RWPE2 (cell line): ENCODE data around the gene GADL1.

Source experiments
- ATAC-seq: fragments of 200-7000 bp; cut with Tn5 transposase; 3 replicates; pipeline ENCODE4 v1.9.1; 2021; ENCODE audit warnings: low read depth
- DNase-seq: peaks from one replicate; pipeline ENCODE4 v3.0.0-alpha.2; 2020; ENCODE audit warnings: low spot score
- H3K27ac ChIP-seq: fragments of 450-650 bp; 2 replicates; pipeline ENCODE4 v1.5.1; 2017; ENCODE audit warnings: mild to moderate bottlenecking; ENCODE audit not compliant: poor library complexity, severe bottlenecking
- H3K27me3 ChIP-seq: fragments of 250-450 bp; sonication (Bioruptor Pico); 2 replicates; pipeline ENCODE4 v1.5.1; 2021; ENCODE audit warnings: mild to moderate bottlenecking, moderate library complexity; ENCODE audit not compliant: insufficient read depth, poor library complexity, severe bottlenecking
- H3K36me3 ChIP-seq: fragments of 250-450 bp; sonication (Bioruptor Pico); 2 replicates; pipeline ENCODE4 v1.5.1; 2020; ENCODE audit warnings: low read depth, mild to moderate bottlenecking, moderate library complexity
- H3K4me1 ChIP-seq: fragments of 250-450 bp; sonication (Bioruptor Pico); 2 replicates; pipeline ENCODE4 v1.5.1; 2021; ENCODE audit warnings: mild to moderate bottlenecking, moderate library complexity; ENCODE audit not compliant: insufficient read depth, poor library complexity, severe bottlenecking
- H3K4me3 ChIP-seq: fragments of 250-450 bp; sonication (Bioruptor Pico); 2 replicates; pipeline ENCODE4 v1.5.1; 2021; ENCODE audit warnings: mild to moderate bottlenecking, moderate library complexity; ENCODE audit not compliant: severe bottlenecking
- H3K9me3 ChIP-seq: fragments of 250-450 bp; sonication (Bioruptor Pico); 2 replicates; pipeline ENCODE4 v1.5.1; 2021; ENCODE audit warnings: mild to moderate bottlenecking, moderate library complexity; ENCODE audit not compliant: severe bottlenecking
- CTCF ChIP-seq: fragments of 450-650 bp; IDR thresholded peaks from one replicate; pipeline ENCODE4 v1.5.1; 2017; ENCODE audit warnings: mild to moderate bottlenecking, moderate library complexity; ENCODE audit not compliant: poor library complexity, severe bottlenecking

The GADL1 gene

DNA sequence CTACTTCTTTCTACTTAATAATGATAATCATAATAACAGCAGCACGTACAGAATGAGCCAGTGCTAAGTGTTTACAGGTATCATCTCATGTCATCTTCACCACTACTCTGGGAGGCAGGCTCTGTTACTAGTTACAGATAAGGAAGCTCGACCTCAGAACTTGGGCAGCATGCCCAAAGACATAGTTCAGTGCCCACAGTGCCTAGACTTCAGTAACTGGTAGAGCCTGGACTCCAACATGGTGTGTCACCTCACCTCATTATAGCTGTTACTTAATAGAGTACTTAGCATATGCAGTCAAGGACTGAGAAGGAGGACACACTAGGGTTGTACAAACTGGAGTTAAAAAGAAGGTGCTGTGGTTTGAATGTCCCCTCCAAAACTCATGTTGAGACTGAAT is 7.6 kb downstream of the GADL1 start:
- peaks cover 12% of the 10 kb centered on the region for H3K27me3 ChIP-seq
- H3K4me3 ChIP-seq = no peak overlapping the region
- no peaks in the 10 kb centered on the region for H3K36me3 ChIP-seq
- ATAC-seq (no peak), DNase-seq (no peak)
- TF ChIP-seq CTCF = no peak
- H3K4me1 ChIP-seq = no peaks in the 10 kb centered on the region
- no peak overlapping the region for H3K27ac ChIP-seq
- H3K9me3 ChIP-seq = no peaks in the 10 kb centered on the region

- no peaks in the 10 kb centered on the region for H3K4me1 ChIP-seq
- no peak for TF ChIP-seq CTCF
- no peak overlapping the region for H3K27ac ChIP-seq
- no peak for DNase-seq
- no peaks in the 10 kb centered on the region for H3K36me3 ChIP-seq
- no peaks in the 10 kb centered on the region for H3K9me3 ChIP-seq
- ATAC-seq = no peak
- H3K27me3 ChIP-seq = peaks cover 4% of the 10 kb centered on the region
- no peak overlapping the region for H3K4me3 ChIP-seq
Observed at GRCh38 chr3:30878862-30879261, 15.6 kb downstream of the GADL1 start.

DNA sequence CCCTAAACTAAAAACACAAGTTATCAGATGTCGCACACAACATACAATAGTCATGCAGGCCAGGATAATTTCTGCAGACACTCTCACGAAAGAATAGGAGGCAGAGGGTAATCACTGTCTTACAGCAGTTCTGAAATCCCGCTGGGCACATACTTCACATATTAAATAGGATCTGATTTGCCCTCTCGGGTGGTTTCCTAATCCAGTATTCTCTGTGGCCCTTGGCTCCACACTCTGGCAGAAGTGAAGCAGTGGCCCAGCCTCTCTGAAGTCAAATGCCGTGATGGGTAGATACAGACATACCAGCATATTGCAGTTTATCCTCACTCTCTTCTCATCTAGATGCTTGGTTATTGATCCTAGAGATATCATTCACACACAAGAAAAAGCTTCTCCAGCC is 19.0 kb downstream of the GADL1 start:
- no peaks in the 10 kb centered on the region for H3K4me1 ChIP-seq
- no peak for TF ChIP-seq CTCF
- no peak overlapping the region for H3K4me3 ChIP-seq
- H3K36me3 ChIP-seq = no peaks in the 10 kb centered on the region
- ATAC-seq = no peak
- no peaks in the 10 kb centered on the region for H3K27me3 ChIP-seq
- no peaks in the 10 kb centered on the region for H3K9me3 ChIP-seq
- DNase-seq = no peak
- H3K27ac ChIP-seq = no peak overlapping the region

DNA sequence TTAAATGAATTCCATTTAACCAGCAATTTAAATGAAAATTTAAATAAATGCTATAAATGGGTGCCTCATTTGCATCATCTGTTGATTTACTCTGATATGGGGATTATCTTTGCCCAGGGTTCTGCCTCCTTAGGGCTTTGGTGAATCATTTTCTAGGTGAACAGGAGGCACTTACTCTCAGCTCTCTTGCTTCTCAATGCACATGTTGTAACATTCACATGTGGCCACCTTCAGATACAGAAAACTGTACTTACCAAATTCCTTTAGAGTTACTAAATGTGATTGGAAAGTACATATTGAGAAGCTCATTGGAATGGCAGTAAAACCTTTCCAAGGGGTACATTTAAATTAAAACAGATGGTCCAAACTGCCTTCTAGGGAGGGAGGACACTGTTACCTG is 20.8 kb downstream of the GADL1 start:
- ATAC-seq = no peak; the same call in 2 of the 3 replicates

GRCh38 chr3:30872879-30873278 is 21.6 kb downstream of the GADL1 start:
- ATAC-seq (no peak), DNase-seq (no peak)
- Histone ChIP-seq H3K27me3 (no peaks in the 10 kb centered on the region), H3K9me3 (no peaks in the 10 kb centered on the region), H3K4me3 (no peak overlapping the region), H3K36me3 (no peaks in the 10 kb centered on the region), H3K4me1 (no peaks in the 10 kb centered on the region), H3K27ac (no peak overlapping the region)
- no peak for TF ChIP-seq CTCF

More for the DNA sequence above, 20.8 kb downstream of the GADL1 start:
- no peaks in the 10 kb centered on the region for H3K9me3 ChIP-seq
- H3K4me1 ChIP-seq = no peaks in the 10 kb centered on the region
- no peaks in the 10 kb centered on the region for H3K27me3 ChIP-seq
- TF ChIP-seq CTCF = no peak
- DNase-seq = no peak
- no peak overlapping the region for H3K27ac ChIP-seq
- no peaks in the 10 kb centered on the region for H3K36me3 ChIP-seq
- no peak overlapping the region for H3K4me3 ChIP-seq
